Muscle layer of colon (tissue), 2 donors: ENCODE data around the gene ST8SIA5.
"Not testable (repeated sequence)": the region's sequence is repeated elsewhere in the genome, so short reads cannot be mapped to it uniquely, and the experiment has no call there.

Experiments
- H3K27ac ChIP-seq: one replicate; pipeline ENCODE4 v1.7.0; 2013; ENCODE audit warnings: low read depth, mild to moderate bottlenecking, low read length, moderate library complexity
- H3K27me3 ChIP-seq, 2 donors: one replicate each; pipeline ENCODE4 v1.7.0; 2013; ENCODE audit warnings: low read length in 2 of 2, mild to moderate bottlenecking in 2 of 2; ENCODE audit not compliant: insufficient read depth in 2 of 2, control insufficient read depth in 1 of 2
- H3K36me3 ChIP-seq: one replicate; pipeline ENCODE4 v1.7.0; 2013; ENCODE audit warnings: mild to moderate bottlenecking, low read length; ENCODE audit not compliant: insufficient read depth
- H3K4me1 ChIP-seq: one replicate; pipeline ENCODE4 v1.7.0; 2013; ENCODE audit warnings: mild to moderate bottlenecking, low read length; ENCODE audit not compliant: insufficient read depth
- H3K4me3 ChIP-seq, 2 donors: one replicate each; pipeline ENCODE4 v1.7.0; 2013; ENCODE audit warnings: low read length in 2 of 2, low read depth in 1 of 2, mild to moderate bottlenecking in 1 of 2, moderate library complexity in 1 of 2
- H3K9ac ChIP-seq: one replicate; pipeline ENCODE4 v1.7.0; 2013; ENCODE audit warnings: low read length
- H3K9me3 ChIP-seq: one replicate; pipeline ENCODE4 v1.7.0; 2013; ENCODE audit warnings: mild to moderate bottlenecking, low read length
- donor health status: abdominal sarcoma.
- donor health status: Adenocarcinoma of cecum.

ST8SIA5 gene

GRCh38 chr18:46756559-46757201, at the start of gene ST8SIA5:
Gene ST8SIA5, minus strand, starts transcription at chr18:46757053. Its CDS starts 545 bp downstream, at chr18:46756508.
- peak within 1 kb of the TSS in 1 of 2 donors; percentile 20 for H3K4me3 ChIP-seq
- H3K4me1 ChIP-seq = no peaks in the 10 kb centered on the region
- peaks cover 4% of the 10 kb centered on the region for H3K9me3 ChIP-seq
- no peaks in the 10 kb centered on the region for H3K36me3 ChIP-seq
- H3K27me3 ChIP-seq = peaks cover 5 to 45% of the 10 kb centered on the region in 2 donors
- no peak within 1 kb of the TSS for H3K27ac ChIP-seq
- H3K9ac ChIP-seq = no peak within 1 kb of the TSS

GRCh38 chr18:46795945-46796344, 39.1 kb upstream of the ST8SIA5 start:
- H3K4me1 ChIP-seq, H3K27ac ChIP-seq, H3K27me3 ChIP-seq, H3K4me3 ChIP-seq, H3K9ac ChIP-seq, H3K36me3 ChIP-seq, H3K9me3 ChIP-seq: not testable (repeated sequence)

GRCh38 chr18:46794607-46795006, 37.8 kb upstream of the ST8SIA5 start:
- Histone ChIP-seq H3K36me3 (no peaks in the 10 kb centered on the region), H3K9ac (no peak overlapping the region), H3K4me3 (no peak overlapping the region), H3K4me1 (no peaks in the 10 kb centered on the region), H3K27me3 (no peaks in the 10 kb centered on the region), H3K9me3 (no peaks in the 10 kb centered on the region), H3K27ac (no peak overlapping the region)

- Histone ChIP-seq H3K9me3 (no peaks in the 10 kb centered on the region), H3K9ac (no peak overlapping the region), H3K27me3 (no peaks in the 10 kb centered on the region), H3K36me3 (no peaks in the 10 kb centered on the region), H3K4me3 (no peak overlapping the region), H3K4me1 (no peaks in the 10 kb centered on the region), H3K27ac (no peak overlapping the region)
These were observed 36.7 kb upstream of the ST8SIA5 start for GRCh38 chr18:46793565-46793964.

GRCh38 chr18:46789088-46789487, 32.2 kb upstream of the ST8SIA5 start:
- Histone ChIP-seq H3K27me3 (no peaks in the 10 kb centered on the region), H3K9me3 (no peaks in the 10 kb centered on the region), H3K4me1 (no peaks in the 10 kb centered on the region), H3K36me3 (no peaks in the 10 kb centered on the region), H3K27ac (no peak overlapping the region), H3K9ac (no peak overlapping the region), H3K4me3 (no peak overlapping the region)

GRCh38 chr18:46787674-46788073, 30.8 kb upstream of the ST8SIA5 start:
- H3K27me3 ChIP-seq = no peaks in the 10 kb centered on the region
- no peak overlapping the region for H3K27ac ChIP-seq
- H3K4me3 ChIP-seq = no peak overlapping the region
- no peak overlapping the region for H3K9ac ChIP-seq
- no peaks in the 10 kb centered on the region for H3K36me3 ChIP-seq
- no peaks in the 10 kb centered on the region for H3K9me3 ChIP-seq
- H3K4me1 ChIP-seq = no peaks in the 10 kb centered on the region

- H3K36me3 ChIP-seq = no peaks in the 10 kb centered on the region
- H3K4me1 ChIP-seq = no peaks in the 10 kb centered on the region
- H3K9me3 ChIP-seq = no peaks in the 10 kb centered on the region
- H3K27ac ChIP-seq = no peak overlapping the region
- H3K27me3 ChIP-seq = no peaks in the 10 kb centered on the region
- no peak overlapping the region for H3K4me3 ChIP-seq
- H3K9ac ChIP-seq = no peak overlapping the region
These were observed 15.5 kb upstream of the ST8SIA5 start for GRCh38 chr18:46772357-46772756.

GRCh38 chr18:46771141-46771540, 14.3 kb upstream of the ST8SIA5 start:
- Histone ChIP-seq H3K4me1 (no peaks in the 10 kb centered on the region), H3K9me3 (no peaks in the 10 kb centered on the region), H3K36me3 (no peaks in the 10 kb centered on the region), H3K4me3 (no peak overlapping the region), H3K27ac (no peak overlapping the region), H3K9ac (no peak overlapping the region), H3K27me3 (no peaks in the 10 kb centered on the region)

GRCh38 chr18:46770708-46771107, 13.9 kb upstream of the ST8SIA5 start:
- Histone ChIP-seq H3K27me3 (no peaks in the 10 kb centered on the region), H3K4me1 (no peaks in the 10 kb centered on the region), H3K36me3 (no peaks in the 10 kb centered on the region), H3K9me3 (no peaks in the 10 kb centered on the region), H3K9ac (no peak overlapping the region), H3K4me3 (no peak overlapping the region), H3K27ac (no peak overlapping the region)

GRCh38 chr18:46768166-46768921, 11.5 kb upstream of the ST8SIA5 start:
- no peak overlapping the region for H3K9ac ChIP-seq
- H3K36me3 ChIP-seq = no peaks in the 10 kb centered on the region
- no peaks in the 10 kb centered on the region for H3K27me3 ChIP-seq
- no peaks in the 10 kb centered on the region for H3K4me1 ChIP-seq
- H3K27ac ChIP-seq = no peak overlapping the region
- H3K9me3 ChIP-seq = no peaks in the 10 kb centered on the region
- no peak overlapping the region for H3K4me3 ChIP-seq

- H3K9me3 ChIP-seq = no peaks in the 10 kb centered on the region
- H3K36me3 ChIP-seq = no peaks in the 10 kb centered on the region
- H3K27me3 ChIP-seq = peaks cover 3 to 4% of the 10 kb centered on the region in 2 donors
- no peak overlapping the region for H3K9ac ChIP-seq
- H3K4me3 ChIP-seq = no peak overlapping the region
- H3K27ac ChIP-seq = no peak overlapping the region
- H3K4me1 ChIP-seq = no peaks in the 10 kb centered on the region
These were observed 10.4 kb upstream of the ST8SIA5 start for GRCh38 chr18:46767217-46767616.

- Histone ChIP-seq H3K27me3 (peaks cover 5 to 11% of the 10 kb centered on the region in 2 donors), H3K36me3 (no peaks in the 10 kb centered on the region), H3K4me3 (no peak overlapping the region), H3K27ac (no peak overlapping the region), H3K9me3 (no peaks in the 10 kb centered on the region), H3K4me1 (no peaks in the 10 kb centered on the region), H3K9ac (no peak overlapping the region)
These were observed 7.7 kb upstream of the ST8SIA5 start for GRCh38 chr18:46764586-46764985.
